CD4-positive, alpha-beta T cell (primary cell): ENCODE results near the gene TULP3. TPM values are rescaled to one million over a fixed set of nuclear protein-coding genes. Genes with fewer than 3 reads are reported as not detected.

Experiments
- ATAC-seq: fragments of 200-7000 bp; cut with Tn5 transposase; one replicate; pipeline ENCODE4 v1.10.0; 2022; ENCODE audit warnings: mild to moderate bottlenecking; ENCODE audit not compliant: poor library complexity
- CTCF ChIA-PET: fragments of 350-600 bp; sonication (Branson Sonifier 250); formaldehyde crosslinking; loops from one replicate; lab custom pipeline; 2021; ENCODE audit warnings: antibody characterized with exemption, inconsistent platforms; lab: Charles Lee
- POLR2A ChIA-PET: fragments of 350-600 bp; sonication (Branson Sonifier 250); formaldehyde crosslinking; loops from one replicate; lab custom pipeline; 2021; ENCODE audit warnings: antibody characterized with exemption, inconsistent platforms; lab: Charles Lee
- DNase-seq, 14 experiments: peaks; one replicate each; pipeline ENCODE4 v3.0.0-alpha.2; 2013 to 2020; ENCODE audit warnings: mixed read lengths in 2 of 14
- H3K27ac ChIP-seq, 2 donors: one replicate each; pipeline versions ENCODE4 v1.5.1 to v1.7.0; 2013; ENCODE audit warnings: low read length in 2 of 2, low read depth in 1 of 2, mild to moderate bottlenecking in 1 of 2
- H3K27me3 ChIP-seq, 2 experiments: 1 replicate in 1 of 2; 2 replicates in 1 of 2; pipeline versions ENCODE4 v1.6.1 to v1.7.0; 2013; ENCODE audit warnings: low read length in 2 of 2, control low read depth in 1 of 2, mild to moderate bottlenecking in 1 of 2, moderate library complexity in 1 of 2; ENCODE audit not compliant: insufficient read depth in 2 of 2, control insufficient read depth in 1 of 2
- H3K36me3 ChIP-seq: one replicate; pipeline ENCODE4 v1.6.1; 2013; ENCODE audit warnings: low read length, control low read depth; ENCODE audit not compliant: insufficient read depth
- H3K4me1 ChIP-seq: one replicate; pipeline ENCODE4 v1.6.1; 2013; ENCODE audit warnings: low read length, control low read depth; ENCODE audit not compliant: insufficient read depth
- H3K4me3 ChIP-seq: one replicate; pipeline ENCODE4 v1.5.1; 2013; ENCODE audit warnings: mild to moderate bottlenecking, low read length, moderate library complexity
- H3K9me3 ChIP-seq, 2 experiments: 1 replicate in 1 of 2; 2 replicates in 1 of 2; pipeline versions ENCODE4 v1.6.1 to v1.7.0; 2013; ENCODE audit warnings: low read length in 2 of 2, mild to moderate bottlenecking in 2 of 2, control low read depth in 1 of 2, moderate library complexity in 1 of 2; ENCODE audit not compliant: control insufficient read depth in 1 of 2, insufficient read depth in 1 of 2
- H3K27ac Mint-ChIP-seq: one replicate; pipeline ENCODE4 v1.8.0; 2020; ENCODE audit warnings: mixed read lengths
- H3K27me3 Mint-ChIP-seq: one replicate; pipeline ENCODE4 v1.8.0; 2021; ENCODE audit warnings: mixed read lengths
- H3K36me3 Mint-ChIP-seq: one replicate; pipeline ENCODE4 v1.8.0; 2021; ENCODE audit warnings: low read depth, mixed read lengths
- H3K4me1 Mint-ChIP-seq: one replicate; pipeline ENCODE4 v1.8.0; 2021; ENCODE audit warnings: low read depth, mixed read lengths
- H3K4me3 Mint-ChIP-seq: one replicate; pipeline ENCODE4 v1.8.0; 2020; ENCODE audit warnings: mild to moderate bottlenecking, mixed read lengths
- H3K9me3 Mint-ChIP-seq: one replicate; pipeline ENCODE4 v1.8.0; 2020; ENCODE audit warnings: mixed read lengths
- intact Hi-C, 2 experiments: fragments of 100-400 bp; cut with DNase I in 1 of 2; cut with micrococcal nuclease in 1 of 2; formaldehyde crosslinking; loops; one replicate each; pipeline versions ENCODE4 v1.15.1 to v1.9.0; 2023 to 2025; cut with DNase I, micrococcal nuclease
- total RNA-seq, 174 experiments: library from RNA in 2 of 174; stranded (reverse) in 2 of 174; gene quantifications; one replicate each; pipeline ENCODE4 v1.2.3 and lab custom pipeline; 2021 to 2026
- TF ChIP-seq, protein P1 (sequence below): fragments of 200-600 bp; IDR thresholded peaks from one replicate; pipeline ENCODE4 v1.8.0; 2022; ENCODE audit warnings: antibody characterized with exemption, mild to moderate bottlenecking

The TULP3 gene
- total RNA-seq, 2 experiments from 2014 or later: 4.2 to 5.5 TPM

DNA sequence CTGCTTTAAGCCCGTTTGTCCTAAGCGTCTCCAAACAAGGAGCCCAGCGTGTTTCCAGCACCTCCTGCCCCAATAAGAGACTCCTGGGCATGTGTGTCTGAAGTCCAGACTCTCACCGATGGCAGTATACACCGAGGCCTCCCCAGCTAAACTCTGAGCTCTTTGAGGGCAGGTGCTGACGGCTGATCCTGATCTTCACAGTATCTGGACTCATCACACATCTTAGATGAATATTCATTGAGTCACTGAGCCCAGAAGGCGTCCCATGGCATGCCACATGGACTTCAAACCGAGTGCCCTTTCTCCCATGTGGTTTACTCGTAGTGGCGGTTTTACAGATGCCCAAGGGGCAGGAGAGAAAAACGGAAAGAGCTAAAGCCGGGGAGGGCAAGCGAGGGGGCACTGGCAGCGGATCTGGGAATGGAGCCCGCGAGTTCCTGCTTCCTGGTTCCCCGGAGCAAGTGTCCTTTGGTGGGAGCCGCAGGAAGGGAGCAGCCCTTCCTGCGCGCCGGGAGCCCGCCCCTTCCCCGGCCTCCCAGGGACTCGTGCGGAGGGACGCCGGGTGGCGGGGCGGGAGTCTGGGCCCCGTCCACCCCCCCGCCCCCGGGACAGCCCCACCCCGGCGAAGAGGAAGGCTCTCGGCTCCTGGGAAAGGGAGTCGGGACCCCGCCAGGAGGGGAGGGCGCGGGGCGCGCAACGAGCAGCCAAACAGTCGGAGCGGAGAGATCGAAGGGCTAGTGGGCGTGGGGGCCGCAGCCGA lies 67.9 kb downstream of the TULP3 start:
- Mint-ChIP-seq H3K4me3 (peak overlapping the region; percentile 72), H3K4me1 (peaks cover 16% of the 10 kb centered on the region), H3K36me3 (no peaks in the 10 kb centered on the region), H3K9me3 (no peaks in the 10 kb centered on the region), H3K27ac (no peak overlapping the region), H3K27me3 (peaks cover 57% of the 10 kb centered on the region)
- H3K27ac ChIP-seq: no peak overlapping the region
- no peaks in the 10 kb centered on the region for H3K36me3 ChIP-seq
- TF ChIP-seq, protein P1, sequence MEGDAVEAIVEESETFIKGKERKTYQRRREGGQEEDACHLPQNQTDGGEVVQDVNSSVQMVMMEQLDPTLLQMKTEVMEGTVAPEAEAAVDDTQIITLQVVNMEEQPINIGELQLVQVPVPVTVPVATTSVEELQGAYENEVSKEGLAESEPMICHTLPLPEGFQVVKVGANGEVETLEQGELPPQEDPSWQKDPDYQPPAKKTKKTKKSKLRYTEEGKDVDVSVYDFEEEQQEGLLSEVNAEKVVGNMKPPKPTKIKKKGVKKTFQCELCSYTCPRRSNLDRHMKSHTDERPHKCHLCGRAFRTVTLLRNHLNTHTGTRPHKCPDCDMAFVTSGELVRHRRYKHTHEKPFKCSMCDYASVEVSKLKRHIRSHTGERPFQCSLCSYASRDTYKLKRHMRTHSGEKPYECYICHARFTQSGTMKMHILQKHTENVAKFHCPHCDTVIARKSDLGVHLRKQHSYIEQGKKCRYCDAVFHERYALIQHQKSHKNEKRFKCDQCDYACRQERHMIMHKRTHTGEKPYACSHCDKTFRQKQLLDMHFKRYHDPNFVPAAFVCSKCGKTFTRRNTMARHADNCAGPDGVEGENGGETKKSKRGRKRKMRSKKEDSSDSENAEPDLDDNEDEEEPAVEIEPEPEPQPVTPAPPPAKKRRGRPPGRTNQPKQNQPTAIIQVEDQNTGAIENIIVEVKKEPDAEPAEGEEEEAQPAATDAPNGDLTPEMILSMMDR: no peak
- no peak for ATAC-seq
- H3K4me1 ChIP-seq: peaks cover 10% of the 10 kb centered on the region
- CTCF ChIA-PET: no interaction called here
- H3K4me3 ChIP-seq: no peak overlapping the region
- peaks cover 41 to 52% of the 10 kb centered on the region in 2 experiments for H3K27me3 ChIP-seq
- peaks cover 0 to 4% of the 10 kb centered on the region in 2 experiments for H3K9me3 ChIP-seq
- intact Hi-C loops: no loop called here
- no peak for DNase-seq
- POLR2A ChIA-PET: no interaction called here

DNA sequence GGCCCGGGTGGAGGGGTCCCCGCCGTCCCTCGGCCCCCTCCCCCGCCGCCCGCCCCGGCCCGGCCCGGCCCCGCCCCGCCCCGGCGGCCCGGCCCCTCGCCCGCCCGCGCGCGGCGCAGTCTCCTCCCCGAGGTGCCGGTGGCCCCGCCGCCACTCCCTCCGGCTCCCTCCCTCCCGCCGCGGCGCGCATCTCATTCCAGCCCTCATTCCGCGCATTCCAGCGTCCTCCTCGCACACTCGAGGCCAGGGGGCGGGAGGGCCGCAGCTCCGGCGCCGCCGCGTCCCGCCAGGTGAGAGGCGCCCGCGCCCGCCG lies 68.5 kb downstream of the TULP3 start, which contains the start of gene TEAD4:
TSS of gene TEAD4 (plus strand) at position 206 of the 313 bp plus-strand sequence.
- Histone ChIP-seq H3K4me1 (peaks cover 10% of the 10 kb centered on the region), H3K9me3 (peaks cover 0 to 4% of the 10 kb centered on the region in 2 experiments), H3K27me3 (peaks cover 46 to 57% of the 10 kb centered on the region in 2 experiments), H3K36me3 (no peaks in the 10 kb centered on the region), H3K4me3 (no peak within 1 kb of the TSS), H3K27ac (no peak within 1 kb of the TSS)
- Mint-ChIP-seq H3K4me1 (peaks cover 16% of the 10 kb centered on the region), H3K9me3 (no peaks in the 10 kb centered on the region), H3K27me3 (peaks cover 62% of the 10 kb centered on the region), H3K4me3 (peak within 1 kb of the TSS; percentile 72), H3K36me3 (no peaks in the 10 kb centered on the region), H3K27ac (no peak within 1 kb of the TSS)
- ChIA-PET POLR2A (no interaction called here), CTCF (no interaction called here)
- TF ChIP-seq, protein P1: no peak
- no peak for ATAC-seq
- intact Hi-C loops: no loop called here
- no peak for DNase-seq

DNA sequence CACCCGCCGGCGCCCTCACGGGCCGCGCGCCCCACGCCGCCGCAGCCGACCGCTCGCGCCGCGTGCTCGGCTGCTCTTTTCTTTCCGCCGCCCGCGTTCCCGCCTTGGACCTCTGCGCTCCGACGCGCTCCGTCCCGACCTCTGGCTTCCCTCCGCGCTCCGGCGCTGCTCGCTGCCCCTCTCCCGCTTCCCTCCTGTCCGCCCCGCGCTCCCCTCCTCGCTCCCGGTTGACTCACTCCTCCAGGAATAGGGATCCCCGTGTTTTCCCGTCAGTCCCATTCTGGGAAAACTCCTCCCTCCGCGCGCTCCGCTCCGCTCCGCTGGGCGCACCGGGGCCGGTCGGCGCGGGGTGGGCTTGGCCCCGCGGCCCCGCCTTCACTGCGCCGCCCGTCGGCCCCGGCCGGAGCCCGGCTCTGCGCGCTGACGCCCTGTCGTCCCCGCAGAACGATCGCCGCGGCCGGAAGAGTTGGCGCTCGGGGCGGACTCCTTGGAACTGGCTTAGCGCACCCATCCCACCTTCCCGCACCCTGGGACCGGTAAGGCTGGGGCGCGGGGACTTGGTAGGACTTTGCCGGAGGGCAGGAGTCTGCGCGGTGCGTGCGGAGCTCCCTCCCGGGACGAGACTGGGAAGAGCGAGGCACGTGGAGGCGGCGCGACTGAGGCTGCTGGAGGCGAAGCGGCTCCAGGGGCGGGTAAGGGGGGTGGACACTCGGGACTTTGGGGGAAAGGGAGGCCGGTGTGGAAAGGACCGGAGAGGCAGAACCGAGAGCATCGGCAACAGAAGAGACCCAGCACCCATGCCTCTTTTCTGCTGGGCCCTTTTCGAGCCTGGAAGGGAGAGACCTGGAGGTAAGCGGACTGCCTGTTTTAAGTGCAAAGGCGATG lies 69.1 kb downstream of the TULP3 start:
- peaks cover 64% of the 10 kb centered on the region for H3K27me3 Mint-ChIP-seq
- H3K4me1 Mint-ChIP-seq: peaks cover 16% of the 10 kb centered on the region
- TF ChIP-seq, protein P1: no peak
- no peak overlapping the region for H3K4me3 Mint-ChIP-seq
- CTCF ChIA-PET: no interaction called here
- POLR2A ChIA-PET: no interaction called here
- peaks cover 46 to 60% of the 10 kb centered on the region in 2 experiments for H3K27me3 ChIP-seq
- H3K27ac ChIP-seq: no peak overlapping the region
- no peaks in the 10 kb centered on the region for H3K36me3 ChIP-seq
- peaks cover 10% of the 10 kb centered on the region for H3K4me1 ChIP-seq
- intact Hi-C loops: no loop called here
- H3K4me3 ChIP-seq: no peak overlapping the region
- H3K9me3 Mint-ChIP-seq: no peaks in the 10 kb centered on the region
- peaks cover 0 to 4% of the 10 kb centered on the region in 2 experiments for H3K9me3 ChIP-seq
- no peak overlapping the region for H3K27ac Mint-ChIP-seq
- DNase-seq: no peak
- no peak for ATAC-seq
- H3K36me3 Mint-ChIP-seq: no peaks in the 10 kb centered on the region
